Stimulated activated CD8-positive, alpha-beta memory T cell treated with anti-CD3 and anti-CD28 coated beads, Interleukin-7, amount 100 ng/mL, for 24 hours (primary cell): Measurements from ENCODE around the gene BSG.
"Not testable (repeated sequence)": the region's sequence is repeated elsewhere in the genome, so short reads cannot be mapped to it uniquely, and the experiment has no call there.

Source experiments
- DNase-seq: peaks from one replicate; pipeline ENCODE4 v3.0.0-alpha.2; 2020; ENCODE audit warnings: low read depth

The BSG gene

GRCh38 chr19:604355-604754, 32.0 kb downstream of the BSG start:
- no peak for DNase-seq

GRCh38 chr19:605061-605971, 32.9 kb downstream of the BSG start:
- DNase-seq: not testable (repeated sequence)

GRCh38 chr19:607301-608154, 35.1 kb downstream of the BSG start:
- no peak for DNase-seq

GRCh38 chr19:608155-609003, 36.0 kb downstream of the BSG start:
- no peak for DNase-seq

- DNase-seq: no peak
These were observed 36.6 kb downstream of the BSG start for GRCh38 chr19:609004-609346.

GRCh38 chr19:610071-610800, 37.8 kb downstream of the BSG start:
- no peak for DNase-seq

- DNase-seq: peak; percentile 21
These were observed 38.5 kb downstream of the BSG start for GRCh38 chr19:610801-611480.

- peak; percentile 43 for DNase-seq
These were observed 39.1 kb downstream of the BSG start for GRCh38 chr19:611481-611868.

GRCh38 chr19:612941-613340, 40.5 kb downstream of the BSG start:
- DNase-seq: no peak

- DNase-seq: no peak
These were observed 41.6 kb downstream of the BSG start for GRCh38 chr19:613732-614567.

GRCh38 chr19:615619-616018, 43.2 kb downstream of the BSG start:
- no peak for DNase-seq

GRCh38 chr19:616062-616700, 43.8 kb downstream of the BSG start:
- DNase-seq: no peak

- DNase-seq: no peak
These were observed 44.5 kb downstream of the BSG start for GRCh38 chr19:616747-617526.

- no peak for DNase-seq
These were observed 45.3 kb downstream of the BSG start for GRCh38 chr19:617551-618246.

GRCh38 chr19:618247-618619, 45.8 kb downstream of the BSG start:
- no peak for DNase-seq

GRCh38 chr19:618674-619285, 46.4 kb downstream of the BSG start:
- no peak for DNase-seq

- DNase-seq: no peak
These were observed 47.0 kb downstream of the BSG start for GRCh38 chr19:619286-620002.
